ENCODE data around the gene PGAP3.

The PGAP3 gene

GRCh38 chr17:39704821-39705551, 17.1 kb upstream of the PGAP3 start:
- TF ChIP-seq EZH2phosphoT487 (IDR thresholded peaks at IDR 0.05; ENCODE audit: low read length) (no peak), EZH2 (optimal IDR thresholded peaks at IDR 0.05; ENCODE audit: low read depth, low read length) (no peak), CTCF (IDR thresholded peaks at IDR 0.05; ENCODE audit: low read length) (no peak)
- Histone ChIP-seq H3K36me3 (replicated peaks; ENCODE audit: insufficient read depth, low read length) (no peaks in the 10 kb centered on the region), H3K27me3 (replicated peaks; ENCODE audit: insufficient read depth, low read length) (no peaks in the 10 kb centered on the region), H3K79me2 (ENCODE audit: low read length) (no peaks in the 10 kb centered on the region), H4K20me1 (ENCODE audit: insufficient read depth, low read length) (no peaks in the 10 kb centered on the region), H2AFZ (ENCODE audit: low read length) (no peak overlapping the region), H3K9me3 (replicated peaks; ENCODE audit: insufficient read depth, low read length) (no peaks in the 10 kb centered on the region), H3K27ac (ENCODE audit: low read length) (no peak overlapping the region), H3K4me1 (ENCODE audit: low read length) (peaks cover 27% of the 10 kb centered on the region), H3K4me2 (ENCODE audit: low read depth, low read length) (no peak overlapping the region), H3K9ac (ENCODE audit: low read length) (no peak overlapping the region), H3K9me2 (replicated peaks; ENCODE audit: insufficient read depth, low read length) (no peaks in the 10 kb centered on the region), H3K4me3 (ENCODE audit: low read length) (no peak overlapping the region), H3F3A (ENCODE audit: insufficient read depth, low read length) (no peaks in the 10 kb centered on the region)
- DNase-seq = no peak

- no peaks in the 10 kb centered on the region for H3K36me3 ChIP-seq (replicated peaks; ENCODE audit: insufficient read depth, low read length)
- H3F3A ChIP-seq (ENCODE audit: insufficient read depth, low read length) = no peaks in the 10 kb centered on the region
- H3K27ac ChIP-seq (ENCODE audit: low read length) = peak overlapping the region; percentile 61; the same call in 1 of the 2 replicates
- no peak for DNase-seq
- H3K79me2 ChIP-seq (ENCODE audit: low read length) = no peaks in the 10 kb centered on the region
- peak overlapping the region; percentile 33 for H2AFZ ChIP-seq (ENCODE audit: low read length)
- H3K9ac ChIP-seq (ENCODE audit: low read length) = no peak overlapping the region; the same call in 1 of the 2 replicates
- peaks cover 27% of the 10 kb centered on the region for H3K4me1 ChIP-seq (ENCODE audit: low read length)
- no peak overlapping the region for H3K4me3 ChIP-seq (ENCODE audit: low read length)
- no peaks in the 10 kb centered on the region for H3K9me3 ChIP-seq (replicated peaks; ENCODE audit: insufficient read depth, low read length)
- H3K9me2 ChIP-seq (replicated peaks; ENCODE audit: insufficient read depth, low read length) = no peaks in the 10 kb centered on the region
- H3K27me3 ChIP-seq (replicated peaks; ENCODE audit: insufficient read depth, low read length) = no peaks in the 10 kb centered on the region
- TF ChIP-seq CTCF (IDR thresholded peaks at IDR 0.05; ENCODE audit: low read length) (no peak), EZH2 (optimal IDR thresholded peaks at IDR 0.05; ENCODE audit: low read depth, low read length) (no peak), EZH2phosphoT487 (IDR thresholded peaks at IDR 0.05; ENCODE audit: low read length) (no peak)
- H3K4me2 ChIP-seq (ENCODE audit: low read depth, low read length) = peak overlapping the region; percentile 38; the same call in 1 of the 2 replicates
- H4K20me1 ChIP-seq (ENCODE audit: insufficient read depth, low read length) = no peaks in the 10 kb centered on the region
These were observed 16.1 kb upstream of the PGAP3 start for GRCh38 chr17:39703913-39704312.

GRCh38 chr17:39702901-39703893, 15.3 kb upstream of the PGAP3 start:
- H3K9ac ChIP-seq (ENCODE audit: low read length) = no peak overlapping the region; the same call in 1 of the 2 replicates
- DNase-seq = peak; percentile 78
- H3K4me2 ChIP-seq (ENCODE audit: low read depth, low read length) = peak overlapping the region; percentile 38; the same call in 1 of the 2 replicates
- H4K20me1 ChIP-seq (ENCODE audit: insufficient read depth, low read length) = no peaks in the 10 kb centered on the region
- H3K36me3 ChIP-seq (replicated peaks; ENCODE audit: insufficient read depth, low read length) = no peaks in the 10 kb centered on the region
- peak overlapping the region; percentile 61; the same call in 1 of the 2 replicates for H3K27ac ChIP-seq (ENCODE audit: low read length)
- peaks cover 27% of the 10 kb centered on the region for H3K4me1 ChIP-seq (ENCODE audit: low read length)
- no peak overlapping the region for H3K4me3 ChIP-seq (ENCODE audit: low read length)
- H3K27me3 ChIP-seq (replicated peaks; ENCODE audit: insufficient read depth, low read length) = no peaks in the 10 kb centered on the region
- H2AFZ ChIP-seq (ENCODE audit: low read length) = peak overlapping the region; percentile 33
- no peaks in the 10 kb centered on the region for H3K9me2 ChIP-seq (replicated peaks; ENCODE audit: insufficient read depth, low read length)
- no peaks in the 10 kb centered on the region for H3K79me2 ChIP-seq (ENCODE audit: low read length)
- H3K9me3 ChIP-seq (replicated peaks; ENCODE audit: insufficient read depth, low read length) = no peaks in the 10 kb centered on the region
- TF ChIP-seq EZH2phosphoT487 (IDR thresholded peaks at IDR 0.05; ENCODE audit: low read length) (no peak), EZH2 (optimal IDR thresholded peaks at IDR 0.05; ENCODE audit: low read depth, low read length) (no peak), CTCF (IDR thresholded peaks at IDR 0.05; ENCODE audit: low read length) (no peak)
- no peaks in the 10 kb centered on the region for H3F3A ChIP-seq (ENCODE audit: insufficient read depth, low read length)

Data from MM.1S (cell line).